Left renal cortex interstitium (tissue), 4 donors: ENCODE measurements around the gene MOB3B. TPM values are rescaled to one million over a fixed set of nuclear protein-coding genes. Genes with fewer than 3 reads are reported as not detected.
A peak's percentile ranks its signal among the peaks of the same experiment; 100 is the strongest.

Experiments used
- DNase-seq, 4 donors: peaks; one replicate each; pipeline ENCODE4 v3.0.0-alpha.2; 2013; ENCODE audit warnings: low read depth in 4 of 4, low spot score in 2 of 4, missing footprints in 1 of 4
- polyA plus RNA-seq, 4 donors: library from polyadenylated mRNA; unstranded; fragments of 120-200 nt; gene quantifications; one replicate each; pipeline ENCODE4 v1.2.1, GENCODE V29; 2013; ENCODE audit not compliant: insufficient read length in 4 of 4

MOB3B gene
- polyA plus RNA-seq, 4 donors: 21.2 to 23.9 (median 22.4) TPM

DNA sequence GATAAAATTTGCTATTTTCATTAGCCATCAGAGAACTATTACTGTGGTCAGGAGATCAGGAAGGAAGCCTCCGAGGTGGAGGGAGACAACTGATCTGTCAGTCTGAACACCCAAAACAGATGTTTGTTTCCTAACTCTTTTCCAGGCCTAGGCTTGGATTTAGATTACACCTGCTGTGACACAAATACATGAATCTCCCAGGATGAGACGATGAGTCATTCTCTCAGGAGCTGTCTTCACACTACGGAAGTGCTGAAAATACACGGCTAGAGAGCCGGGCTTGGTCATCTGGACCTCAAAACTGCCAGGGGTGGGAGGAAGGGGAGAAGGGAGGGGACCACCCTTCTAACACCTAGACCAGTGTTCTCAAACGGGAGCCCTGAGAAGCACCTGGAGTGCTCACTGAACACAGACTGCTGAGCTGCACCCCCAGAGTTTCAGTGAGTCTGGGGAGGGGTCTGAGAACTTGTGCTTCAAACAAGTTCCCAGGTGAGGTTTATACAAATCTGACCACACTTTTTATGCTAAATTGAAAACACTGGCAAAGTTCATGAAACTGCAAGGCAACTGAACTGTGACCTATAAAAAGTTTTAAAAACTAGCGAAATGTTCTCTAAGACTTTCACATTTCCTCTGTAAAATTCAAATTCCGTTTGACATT lies 152.3 kb downstream of the MOB3B start:
- DNase-seq: no peak

DNA sequence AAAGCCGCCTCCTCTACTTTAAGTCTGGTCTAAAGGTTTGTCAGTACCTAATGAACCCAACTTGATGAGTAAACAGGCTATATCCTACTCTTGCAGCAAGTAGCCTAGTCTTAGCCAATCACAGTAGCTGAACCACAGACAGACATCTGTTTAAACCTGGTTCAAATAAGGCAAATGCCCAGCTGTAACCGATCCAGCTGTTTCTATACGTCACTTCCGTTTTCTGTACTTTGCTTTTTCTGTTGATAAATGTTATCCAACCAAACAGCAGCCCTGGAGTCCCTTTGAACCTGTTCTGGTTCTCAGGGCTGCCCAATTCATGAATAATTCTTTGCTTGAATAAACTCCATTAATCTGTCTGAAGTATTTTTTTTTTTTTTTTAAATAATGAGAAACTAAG lies 155.8 kb downstream of the MOB3B start:
- no peak for DNase-seq

DNA sequence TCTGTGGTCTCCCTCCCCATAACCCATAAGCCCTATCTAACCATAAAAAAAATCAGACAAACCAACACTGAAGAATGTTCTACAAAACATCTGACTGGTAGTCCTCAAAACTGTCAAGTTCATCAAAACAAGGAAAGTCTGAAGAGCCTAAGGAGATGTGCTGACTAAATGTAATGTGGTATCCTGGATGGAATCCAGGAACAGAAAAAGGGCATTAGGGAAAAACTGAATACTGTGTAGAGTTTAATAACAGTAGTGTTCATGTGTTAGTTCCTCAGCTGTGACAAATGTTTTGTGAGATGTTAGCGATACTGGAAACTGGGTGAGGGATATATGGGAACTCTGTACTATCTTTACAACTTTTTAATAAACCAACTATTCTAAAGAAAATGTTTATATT lies 157.0 kb downstream of the MOB3B start:
- no peak for DNase-seq

DNA sequence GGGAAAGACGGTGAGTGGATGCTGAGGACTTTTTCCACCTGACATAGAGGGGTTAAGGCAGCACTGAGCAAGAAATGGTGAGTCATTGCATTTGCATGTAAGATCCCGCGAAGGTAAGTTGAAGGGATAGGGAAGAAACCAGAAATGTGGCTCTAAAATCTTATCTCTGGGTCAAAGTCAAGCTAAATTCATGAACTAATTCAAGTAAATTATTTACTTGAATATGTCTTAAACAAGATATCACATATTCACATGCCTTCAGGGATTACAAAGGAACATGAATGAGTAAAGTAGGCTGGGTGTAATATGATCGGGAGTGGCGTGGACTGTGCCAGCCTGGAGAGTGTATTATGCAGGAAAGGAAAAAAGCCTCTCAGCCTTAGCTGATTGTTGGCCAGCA lies 158.2 kb downstream of the MOB3B start:
- DNase-seq: no peak

DNA sequence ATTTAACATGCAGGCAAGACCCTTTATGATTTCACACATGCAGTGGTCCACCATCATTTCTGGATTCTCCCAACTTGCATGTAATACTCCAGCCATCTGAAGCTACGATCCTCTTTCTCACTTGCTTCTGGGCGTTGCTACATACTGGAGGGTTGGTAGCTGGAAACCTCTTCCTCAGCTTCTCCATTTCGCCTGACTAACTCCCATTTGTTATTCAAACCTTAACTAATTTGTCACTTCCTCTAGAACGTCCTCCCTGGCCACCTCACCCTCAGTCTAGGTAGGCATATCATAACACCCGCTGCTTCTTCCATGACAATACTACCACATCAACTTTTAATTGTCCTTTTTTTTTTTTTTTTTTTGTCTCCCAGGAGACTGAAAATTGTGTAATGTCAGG lies 160.0 kb downstream of the MOB3B start:
- no peak for DNase-seq

DNA sequence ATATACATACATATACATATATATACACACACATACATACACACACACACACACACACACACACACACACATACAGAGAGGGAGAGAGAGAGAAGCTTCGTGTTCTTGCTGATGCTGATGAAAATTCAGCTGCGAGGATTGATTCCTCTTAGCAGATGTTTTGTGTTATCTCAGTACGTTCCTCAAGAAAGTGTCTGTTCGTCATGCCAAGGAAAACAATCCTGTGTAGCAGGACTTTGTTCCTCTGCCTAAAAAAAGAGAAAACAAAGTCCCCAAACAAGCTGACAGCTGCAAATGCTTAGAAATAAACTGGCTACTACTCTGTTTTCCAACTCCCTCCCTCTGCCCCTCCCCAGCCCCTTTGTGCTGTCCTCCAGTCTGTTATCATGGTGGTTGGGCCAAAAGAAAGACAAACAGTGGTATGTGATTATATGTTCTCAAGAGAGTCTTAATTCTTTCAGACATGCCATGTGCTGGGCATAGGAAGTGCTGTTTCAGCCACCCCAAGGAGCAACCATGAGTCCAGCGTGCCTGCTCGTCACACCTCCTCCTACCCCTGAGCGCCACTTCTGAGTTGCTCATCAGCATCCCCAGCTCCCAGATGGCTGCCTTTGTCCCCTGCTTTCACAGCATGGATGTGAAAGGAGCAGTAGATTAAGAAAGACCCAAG lies 161.2 kb downstream of the MOB3B start:
- peak; percentile 74 to 80 (median 78) for DNase-seq

DNA sequence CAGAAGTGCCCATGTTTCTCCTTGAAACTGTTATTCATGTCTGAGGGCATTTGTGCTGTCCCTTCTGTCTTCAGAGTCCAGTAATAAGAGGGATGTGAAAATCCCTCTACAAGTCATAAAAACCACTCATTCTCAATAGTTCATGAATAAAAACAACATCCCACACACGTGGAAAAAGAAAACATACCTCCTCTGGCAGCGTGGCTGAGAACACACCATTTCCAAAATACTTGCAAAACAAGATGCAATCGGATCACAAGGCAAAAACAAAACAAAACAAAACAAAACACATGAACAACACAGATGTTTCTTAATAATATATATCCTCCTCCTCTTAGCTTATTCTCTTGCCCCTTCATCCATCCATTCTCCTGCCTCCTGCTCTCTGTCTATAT lies 161.7 kb downstream of the MOB3B start:
- no peak for DNase-seq

DNA sequence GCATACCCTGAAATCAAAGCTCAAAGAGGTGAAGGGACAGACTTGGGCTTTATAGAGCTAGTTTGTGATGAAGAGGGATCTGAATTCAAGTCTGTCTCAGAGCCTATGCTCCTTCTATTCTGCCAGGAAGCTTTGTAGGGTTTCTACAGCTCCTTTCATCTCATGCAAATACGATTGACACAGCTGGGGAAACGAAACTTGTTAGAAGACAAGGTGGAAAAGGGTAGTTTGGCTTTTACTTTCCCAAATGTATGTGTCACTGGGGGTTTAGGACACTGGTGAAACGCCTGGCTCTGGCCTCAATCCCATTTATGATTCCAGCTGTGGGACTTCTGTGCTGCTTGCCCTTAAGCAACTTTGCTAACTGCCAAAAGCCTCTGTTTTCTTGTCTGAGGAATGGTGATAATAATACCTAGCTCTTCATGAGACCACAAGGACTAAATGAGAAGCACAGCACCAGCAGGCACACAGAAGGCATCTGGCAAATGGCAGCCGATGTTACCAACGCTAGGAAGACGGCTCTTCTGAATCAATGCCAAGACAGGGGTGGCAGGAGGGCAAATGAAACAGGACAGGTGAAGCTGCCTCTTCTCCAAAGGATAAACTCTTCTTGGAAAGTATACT lies 162.3 kb downstream of the MOB3B start:
- DNase-seq: no peak

DNA sequence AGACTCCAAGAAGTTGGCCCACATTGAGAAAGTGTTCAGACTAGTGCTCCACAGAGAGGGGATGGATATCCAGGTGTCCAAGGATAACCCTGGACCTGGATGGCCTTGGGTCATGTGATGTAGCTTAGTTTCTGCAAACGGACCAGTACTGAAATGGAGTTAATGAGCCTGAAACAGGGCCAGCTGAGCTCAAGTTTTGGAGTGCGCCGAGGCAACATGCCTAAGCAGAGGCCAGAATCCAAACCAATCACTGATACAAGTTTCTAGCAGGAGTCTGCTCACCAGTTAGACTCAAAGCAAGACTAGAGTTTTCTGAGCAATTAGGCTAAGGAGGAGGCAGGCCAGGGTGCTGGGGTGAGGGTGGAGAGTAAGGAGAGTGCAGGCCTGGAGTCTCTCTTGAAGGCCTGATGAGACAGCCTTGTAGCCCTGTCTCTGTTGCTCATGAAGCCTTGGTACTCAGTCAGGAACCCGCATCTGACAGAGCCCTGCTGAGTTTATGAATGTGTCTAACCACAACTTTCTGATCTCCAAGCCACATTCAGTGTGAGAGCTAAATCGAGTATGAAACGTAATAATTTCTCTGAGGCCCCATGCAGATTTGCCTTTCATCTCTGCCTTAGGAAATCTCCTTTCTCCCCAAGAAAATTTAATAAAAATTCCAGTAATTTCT lies 163.8 kb downstream of the MOB3B start:
- no peak for DNase-seq

DNA sequence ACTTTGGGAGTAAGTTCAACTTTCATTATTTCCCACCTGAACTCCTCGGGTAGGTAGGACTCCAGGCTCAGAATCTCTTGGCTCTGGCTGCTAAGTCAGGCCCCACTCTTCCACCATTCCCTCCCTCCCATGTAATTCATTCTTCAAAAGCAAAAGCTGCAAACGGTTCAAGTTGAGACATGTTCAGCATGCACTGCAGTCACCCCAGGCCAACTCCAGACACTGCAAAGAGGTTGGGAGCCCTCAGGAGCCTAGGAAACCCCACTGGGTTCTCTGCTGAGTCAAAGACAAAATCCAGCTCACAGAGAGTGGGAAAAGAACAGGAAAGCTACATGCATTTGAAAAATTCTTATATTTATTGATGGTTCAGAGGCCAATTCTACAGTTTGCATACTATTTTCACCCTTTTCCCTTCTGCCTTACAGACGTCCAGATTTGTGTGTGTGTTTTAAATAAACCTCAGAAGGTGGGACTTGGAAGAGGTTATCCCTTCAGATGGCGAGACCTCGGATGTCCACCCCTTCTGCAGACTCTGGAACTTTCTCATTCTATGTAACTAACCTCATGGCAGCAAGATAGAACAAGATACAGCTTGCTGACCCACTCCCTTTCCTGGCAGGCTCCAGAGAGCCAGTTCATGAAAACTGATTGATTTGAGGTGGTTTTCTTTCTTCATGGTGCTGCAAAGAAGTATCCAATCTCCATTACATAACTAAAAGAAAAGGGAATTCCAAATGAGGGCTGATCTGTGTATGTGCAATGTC lies 167.0 kb downstream of the MOB3B start:
- no peak for DNase-seq

DNA sequence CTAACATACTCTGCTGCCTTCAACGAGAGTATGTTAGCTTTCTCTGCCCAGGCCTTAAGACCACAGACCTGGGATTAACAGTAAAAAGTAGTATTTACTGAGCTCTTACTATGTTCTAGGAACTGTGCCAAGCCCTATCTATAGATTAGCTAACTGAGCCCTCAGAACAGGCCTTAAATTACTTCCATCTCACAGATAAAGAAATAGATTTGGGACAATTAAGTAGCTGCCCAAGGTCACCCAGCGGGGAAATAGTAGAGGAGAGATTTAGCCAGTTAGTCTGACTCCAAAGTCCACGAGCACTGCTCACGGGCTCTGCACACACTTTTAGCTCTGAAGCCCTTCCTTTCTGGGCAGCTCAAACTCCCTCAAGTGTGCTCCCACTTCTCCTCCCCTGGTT lies 168.1 kb downstream of the MOB3B start:
- DNase-seq: no peak

DNA sequence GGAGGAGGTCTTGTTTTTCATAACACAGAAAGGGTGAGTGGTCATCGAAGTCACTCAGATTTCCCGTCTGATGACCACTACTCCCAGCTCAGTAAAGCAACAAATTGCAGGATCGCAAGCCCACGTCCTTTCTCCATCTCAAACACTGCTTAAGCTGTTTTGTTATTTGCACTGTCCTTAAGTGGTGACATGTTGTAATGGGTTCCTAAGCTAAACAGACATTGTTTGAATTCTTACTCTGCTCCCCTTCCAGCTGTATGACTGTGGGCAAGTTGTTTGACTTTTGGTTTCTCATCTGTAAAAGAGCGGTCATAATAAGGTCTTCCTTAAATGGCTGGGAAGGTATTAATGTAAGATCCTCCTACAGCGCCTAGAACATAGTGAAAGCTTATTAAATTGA lies 169.9 kb downstream of the MOB3B start:
- no peak for DNase-seq

DNA sequence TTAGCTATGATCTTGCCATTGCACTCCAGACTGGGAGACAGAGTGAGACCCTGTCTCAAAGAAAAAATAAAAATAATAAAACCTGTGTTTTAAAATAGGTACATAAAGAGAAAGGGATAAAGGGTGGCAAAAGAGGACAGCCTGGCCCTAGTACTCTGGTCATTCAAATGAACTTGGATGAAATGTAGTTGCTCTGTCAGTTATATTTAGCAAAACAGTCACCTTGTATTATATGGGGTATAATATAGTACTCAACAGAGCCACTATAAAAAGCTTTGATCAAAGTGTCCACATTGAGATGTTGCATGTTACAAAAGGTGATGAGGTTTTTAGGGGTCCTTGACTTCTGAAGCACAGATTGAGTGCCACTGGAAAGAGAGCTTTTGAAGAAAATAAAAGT lies 171.6 kb downstream of the MOB3B start:
- DNase-seq: no peak

DNA sequence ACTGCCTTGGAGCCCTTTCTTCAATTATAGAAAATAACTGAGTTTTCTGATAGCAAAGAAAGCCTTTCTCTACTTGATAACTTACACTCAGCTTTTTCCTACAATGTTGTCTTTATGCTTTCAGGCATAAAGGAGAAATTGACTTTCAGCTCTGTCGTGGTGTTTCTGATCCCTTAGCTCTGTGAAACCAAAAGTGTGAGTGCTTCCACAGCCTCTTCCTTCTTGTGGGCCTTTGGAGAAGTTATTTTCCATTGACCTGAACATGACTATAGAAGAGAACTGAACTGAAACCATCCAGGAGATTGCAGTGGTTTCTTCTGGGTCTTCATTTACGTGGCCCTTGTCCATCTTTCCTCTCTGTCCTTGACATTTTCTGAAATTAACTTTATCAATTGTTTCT lies 173.2 kb downstream of the MOB3B start:
- DNase-seq: no peak

DNA sequence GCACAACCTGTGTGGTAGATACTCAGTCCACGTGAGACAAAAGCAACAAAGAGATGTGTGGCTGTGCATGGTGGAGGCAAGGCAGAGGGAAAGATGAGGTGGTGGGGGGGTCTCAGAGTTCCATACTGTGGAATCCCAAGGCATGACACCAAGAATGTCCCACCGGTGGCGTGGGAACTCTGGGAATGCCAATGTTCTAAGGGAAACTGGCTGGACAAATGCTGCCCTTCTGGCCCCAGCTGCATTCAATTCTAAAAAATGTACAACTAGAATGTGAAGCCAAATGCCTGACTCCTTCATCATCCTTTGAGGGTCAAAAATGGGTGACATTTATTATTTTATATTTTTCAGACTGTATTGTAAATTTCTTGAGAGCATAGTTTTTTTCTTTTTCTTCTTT lies 174.4 kb downstream of the MOB3B start:
- no peak for DNase-seq

DNA sequence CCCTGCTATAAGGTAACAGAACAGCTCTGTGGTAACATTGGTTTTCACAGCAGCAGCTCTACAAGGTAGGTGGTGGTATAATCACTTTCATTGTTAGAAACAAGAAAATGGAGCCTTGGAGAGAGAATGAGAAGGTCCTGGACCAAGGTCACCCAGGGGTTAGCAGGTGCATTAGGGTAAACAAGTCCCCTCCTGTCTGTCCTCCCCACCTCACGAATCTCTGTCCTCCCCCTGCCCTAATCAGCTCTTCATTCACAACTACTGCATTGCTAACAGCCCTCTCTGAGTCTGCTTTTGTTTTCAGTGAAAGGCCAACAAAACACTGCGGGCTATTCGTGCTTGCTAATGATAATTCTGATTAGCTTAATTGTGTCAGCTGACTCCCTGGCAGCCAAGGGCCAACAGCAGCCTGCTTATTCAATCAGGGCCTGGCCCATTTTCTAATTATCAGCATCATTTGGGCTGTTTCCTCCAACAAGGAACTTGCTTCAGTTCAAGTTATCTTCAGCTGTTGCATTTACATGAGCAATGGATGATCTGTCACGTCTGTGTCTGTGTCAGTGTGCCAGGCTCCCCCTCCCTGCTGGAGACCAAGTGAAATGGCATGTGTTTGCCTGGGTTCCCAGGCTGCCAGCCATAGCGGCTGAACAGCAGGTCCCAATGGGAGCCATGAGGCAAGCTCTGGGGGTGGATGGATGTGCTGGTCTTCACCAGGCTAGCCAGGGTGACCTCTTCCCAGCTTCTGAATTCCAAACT lies 176.0 kb downstream of the MOB3B start:
- no peak for DNase-seq

DNA sequence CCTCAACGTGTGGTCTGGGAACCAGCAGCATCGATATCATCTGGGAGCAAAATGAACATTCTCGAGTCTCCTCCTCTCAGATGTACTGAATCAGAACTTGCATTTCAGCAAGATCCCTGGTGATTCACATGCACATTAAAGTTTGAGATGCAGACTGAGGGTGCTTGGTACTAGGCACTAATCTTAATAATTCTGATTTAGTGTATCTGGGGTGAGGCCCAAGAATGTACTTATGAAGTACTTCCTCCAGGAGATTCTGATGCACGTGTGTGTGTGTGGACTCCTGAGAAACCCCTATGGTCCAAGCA lies 176.5 kb downstream of the MOB3B start:
- no peak for DNase-seq

DNA sequence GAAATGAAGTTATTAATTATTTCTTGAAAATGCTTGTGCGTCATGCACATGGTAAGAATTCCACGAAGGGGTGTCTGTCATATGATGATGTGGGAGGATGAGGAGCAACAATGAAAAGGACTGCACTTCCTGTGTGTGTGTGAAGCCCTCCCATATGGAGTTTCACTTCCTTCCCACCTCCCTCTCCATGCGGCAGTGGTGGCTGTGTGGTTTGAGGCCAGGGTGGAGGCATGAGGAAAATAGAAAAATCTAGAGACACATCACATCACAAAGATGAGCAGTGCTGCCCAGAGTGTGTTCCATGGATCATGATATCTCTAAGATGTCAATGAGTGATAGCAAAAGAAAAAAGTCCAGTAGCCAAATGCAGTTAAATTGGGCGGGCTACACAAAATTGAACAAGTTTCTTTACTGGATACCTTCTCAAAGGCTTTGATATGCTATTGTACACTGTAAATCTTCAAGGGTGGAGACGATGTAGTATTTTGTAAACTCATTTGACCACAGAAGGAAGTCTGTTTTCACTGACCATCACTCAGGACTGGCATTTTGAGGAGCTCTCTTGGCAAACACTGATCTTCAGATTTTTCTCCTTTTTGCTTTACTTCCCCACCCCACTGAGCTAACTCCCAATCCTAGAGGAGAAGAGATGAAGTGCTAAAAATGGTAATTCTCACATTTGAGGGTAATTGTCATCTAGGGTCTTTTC lies 177.0 kb downstream of the MOB3B start:
- DNase-seq: no peak

DNA sequence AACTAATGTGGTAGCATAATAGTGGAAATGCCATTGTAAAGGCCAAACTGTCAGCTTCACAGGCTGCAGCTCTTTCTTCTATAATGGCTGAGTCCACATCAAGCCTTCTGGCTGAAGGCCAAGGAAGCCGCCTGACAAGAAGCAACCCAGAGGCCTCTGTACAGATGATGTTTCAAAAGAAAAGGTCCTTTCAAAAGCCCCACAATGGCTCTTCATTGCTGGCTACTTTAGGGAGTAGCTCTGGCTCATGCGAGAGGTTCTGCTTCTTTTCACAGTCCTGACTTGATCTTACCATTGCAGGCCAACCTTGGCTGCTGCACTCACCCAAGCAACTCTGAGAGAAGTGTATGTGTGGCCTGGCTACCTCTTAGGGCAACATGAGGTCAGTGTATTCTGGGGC lies 178.2 kb downstream of the MOB3B start:
- no peak for DNase-seq
